B cell (primary cell): ENCODE results near the gene TERC. TPM values are rescaled to one million over a fixed set of nuclear protein-coding genes. Genes with fewer than 3 reads are reported as not detected.

Source experiments
- ATAC-seq: fragments of 200-7000 bp; cut with Tn5 transposase; one replicate; pipeline ENCODE4 v1.10.0; 2021; ENCODE audit warnings: low read depth, mild to moderate bottlenecking, moderate number of reproducible peaks, moderate library complexity
- CTCF ChIA-PET: fragments of 350-600 bp; sonication (Branson Sonifier 250); formaldehyde crosslinking; loops from one replicate; lab custom pipeline; 2021; ENCODE audit warnings: antibody characterized with exemption, inconsistent platforms; lab: Charles Lee
- POLR2A ChIA-PET: fragments of 350-600 bp; sonication (Branson Sonifier 250); formaldehyde crosslinking; loops from one replicate; lab custom pipeline; 2021; ENCODE audit warnings: antibody characterized with exemption; lab: Charles Lee
- DNase-seq: peaks from one replicate; pipeline ENCODE4 v3.0.0; 2013
- H2AFZ ChIP-seq: 2 replicates; pipeline ENCODE4 v1.6.1; 2012; ENCODE audit warnings: mild to moderate bottlenecking, low read depth, low read length; ENCODE audit not compliant: insufficient read depth, poor library complexity, severe bottlenecking
- H3K27ac ChIP-seq, 2 donors: 1 replicate in 1 of 2; 2 replicates in 1 of 2; pipeline ENCODE4 v1.5.1; 2012 to 2013; ENCODE audit warnings: low read length in 2 of 2, mild to moderate bottlenecking in 2 of 2, moderate library complexity in 1 of 2
- H3K27me3 ChIP-seq, 4 experiments: fragments of 200-600 bp in 1 of 4; sonication (generic) in 1 of 4; replicated peaks in 1 of 4; 1 replicate in 2 of 4; 2 replicates in 2 of 4; pipeline versions ENCODE4 v1.6.1 to v1.7.0; 2013 to 2016; ENCODE audit warnings: low read length in 3 of 4, mild to moderate bottlenecking in 2 of 4, mixed read lengths in 1 of 4, moderate library complexity in 1 of 4; ENCODE audit not compliant: insufficient read depth in 4 of 4, control insufficient read depth in 3 of 4; ENCODE audit errors: control extremely low read depth in 1 of 4
- H3K36me3 ChIP-seq, 2 experiments: replicated peaks in 1 of 2; 1 replicate in 1 of 2; 2 replicates in 1 of 2; pipeline versions ENCODE4 v1.6.1 to v1.7.1; 2013; ENCODE audit warnings: low read length in 1 of 2; ENCODE audit not compliant: insufficient read depth in 2 of 2, control insufficient read depth in 1 of 2; ENCODE audit errors: control extremely low read depth in 1 of 2, extremely low read depth in 1 of 2
- H3K4me1 ChIP-seq, 2 donors: fragments of 200-600 bp in 1 of 2; sonication (generic) in 1 of 2; 1 replicate in 1 of 2; 2 replicates in 1 of 2; pipeline versions ENCODE4 v1.5.1 to v1.6.1; 2013 to 2017; ENCODE audit warnings: low read length in 2 of 2; ENCODE audit not compliant: control insufficient read depth in 2 of 2, insufficient read depth in 2 of 2
- H3K4me2 ChIP-seq: replicated peaks from 2 replicates; pipeline ENCODE3; 2012; ENCODE audit warnings: mild to moderate bottlenecking, low read depth, low read length; ENCODE audit not compliant: poor library complexity, severe bottlenecking
- H3K4me3 ChIP-seq, 5 experiments: fragments of 200-600 bp in 1 of 5; sonication (generic) in 1 of 5; 1 replicate in 3 of 5; 2 replicates in 2 of 5; pipeline versions ENCODE4 v1.5.1 to v1.7.0; 2011 to 2016; ENCODE audit warnings: low read length in 4 of 5, mild to moderate bottlenecking in 4 of 5, low read depth in 2 of 5, control low read depth in 1 of 5, moderate library complexity in 1 of 5; ENCODE audit not compliant: insufficient read depth in 1 of 5; ENCODE audit errors: control extremely low read depth in 1 of 5, extremely low read depth in 1 of 5
- H3K79me2 ChIP-seq: fragments of 200-600 bp; sonication (generic); one replicate; pipeline ENCODE4 v1.6.0; 2016; ENCODE audit warnings: low read length; ENCODE audit not compliant: control insufficient read depth, insufficient read depth
- H3K9ac ChIP-seq: fragments of 200-600 bp; sonication (generic); 2 replicates; pipeline ENCODE4 v1.6.1; 2017; ENCODE audit warnings: mild to moderate bottlenecking, low read length, moderate library complexity
- H3K9me3 ChIP-seq, 3 donors: one replicate each; pipeline versions ENCODE4 v1.6.1 to v1.7.1; 2013; ENCODE audit warnings: low read length in 2 of 3; ENCODE audit not compliant: control insufficient read depth in 2 of 3, insufficient read depth in 1 of 3; ENCODE audit errors: control extremely low read depth in 1 of 3
- H4K20me1 ChIP-seq: 2 replicates; pipeline ENCODE4 v1.6.0; 2012; ENCODE audit warnings: mild to moderate bottlenecking, low read length; ENCODE audit not compliant: insufficient read depth, control insufficient read depth, poor library complexity, severe bottlenecking
- H3K27ac Mint-ChIP-seq: one replicate; pipeline ENCODE4 v1.8.0; 2021; ENCODE audit warnings: mixed read lengths
- H3K27me3 Mint-ChIP-seq: one replicate; pipeline ENCODE4 v1.8.0; 2021; ENCODE audit warnings: mixed read lengths
- H3K4me1 Mint-ChIP-seq: one replicate; pipeline ENCODE4 v1.8.0; 2021; ENCODE audit warnings: mixed read lengths
- H3K4me3 Mint-ChIP-seq: one replicate; pipeline ENCODE4 v1.8.0; 2021; ENCODE audit warnings: mixed read lengths
- H3K9me3 Mint-ChIP-seq: one replicate; pipeline ENCODE4 v1.8.0; 2022; ENCODE audit warnings: mixed read lengths; ENCODE audit not compliant: insufficient read depth
- EZH2 ChIP-seq: IDR thresholded peaks from 2 replicates; pipeline ENCODE4 v1.6.1; 2012; ENCODE audit warnings: borderline replicate concordance, low read depth, mild to moderate bottlenecking, moderate library complexity, low read length; ENCODE audit not compliant: insufficient read depth, poor library complexity, severe bottlenecking
- WGBS: methylation state at CpG from one replicate; pipeline ENCODE4 v1.1.5; 2013; ENCODE audit warnings: missing lambda C conversion rate; ENCODE audit not compliant: insufficient coverage; 5-methylcytosine and 5-hydroxymethylcytosine counted together
- intact Hi-C: fragments of 100-400 bp; cut with micrococcal nuclease; formaldehyde crosslinking; loops from one replicate; pipeline ENCODE4 v1.10.0; 2022
- polyA plus RNA-seq: library from polyadenylated mRNA; depleted of rRNA; stranded (reverse); fragments of >200 nt; gene quantifications from 2 replicates; pipeline ENCODE4 v1.2.3, GENCODE V29; 2012
- total RNA-seq, 2 donors: library from RNA; stranded (reverse); fragments of 120-200 nt in 1 of 2; gene quantifications; 1 replicate in 1 of 2; 2 replicates in 1 of 2; pipeline versions ENCODE4 v1.2.3 to v1.2.4, GENCODE V29; 2013 to 2022
- TF ChIP-seq, protein P1 (sequence below): fragments of 200-600 bp; IDR thresholded peaks from one replicate; pipeline ENCODE4 v1.8.0; 2022; ENCODE audit warnings: antibody characterized with exemption, mild to moderate bottlenecking

TERC gene
- total and polyA plus RNA-seq, 2 donors (not counting 1 experiment from before 2014, with no cell fraction given), result 1.3 to 10.6 TPM

- H3K4me1 Mint-ChIP-seq, result peaks cover 14% of the 10 kb centered on the region
- no peak overlapping the region for H3K4me3 ChIP-seq
- H3K9me3 Mint-ChIP-seq, result no peaks in the 10 kb centered on the region
- no peak overlapping the region for H3K4me2 ChIP-seq
- H3K27ac Mint-ChIP-seq, result no peak overlapping the region
- H3K9me3 ChIP-seq, result peaks cover 0 to 4% (median 0%) of the 10 kb centered on the region in 3 donors
- H2AFZ ChIP-seq, result no peak overlapping the region
- ChIA-PET POLR2A (no interaction called here), CTCF (no interaction called here)
- DNase-seq (no peak), ATAC-seq (no peak)
- no peak overlapping the region for H3K27ac ChIP-seq
- H3K9ac ChIP-seq, result no peak overlapping the region
- H3K4me3 Mint-ChIP-seq, result no peak overlapping the region
- peaks cover 12 to 13% of the 10 kb centered on the region in 2 donors for H3K4me1 ChIP-seq
- no peaks in the 10 kb centered on the region for H3K79me2 ChIP-seq
- H3K36me3 ChIP-seq, result no peaks in the 10 kb centered on the region
- no peak for TF ChIP-seq EZH2
- TF ChIP-seq, protein P1, sequence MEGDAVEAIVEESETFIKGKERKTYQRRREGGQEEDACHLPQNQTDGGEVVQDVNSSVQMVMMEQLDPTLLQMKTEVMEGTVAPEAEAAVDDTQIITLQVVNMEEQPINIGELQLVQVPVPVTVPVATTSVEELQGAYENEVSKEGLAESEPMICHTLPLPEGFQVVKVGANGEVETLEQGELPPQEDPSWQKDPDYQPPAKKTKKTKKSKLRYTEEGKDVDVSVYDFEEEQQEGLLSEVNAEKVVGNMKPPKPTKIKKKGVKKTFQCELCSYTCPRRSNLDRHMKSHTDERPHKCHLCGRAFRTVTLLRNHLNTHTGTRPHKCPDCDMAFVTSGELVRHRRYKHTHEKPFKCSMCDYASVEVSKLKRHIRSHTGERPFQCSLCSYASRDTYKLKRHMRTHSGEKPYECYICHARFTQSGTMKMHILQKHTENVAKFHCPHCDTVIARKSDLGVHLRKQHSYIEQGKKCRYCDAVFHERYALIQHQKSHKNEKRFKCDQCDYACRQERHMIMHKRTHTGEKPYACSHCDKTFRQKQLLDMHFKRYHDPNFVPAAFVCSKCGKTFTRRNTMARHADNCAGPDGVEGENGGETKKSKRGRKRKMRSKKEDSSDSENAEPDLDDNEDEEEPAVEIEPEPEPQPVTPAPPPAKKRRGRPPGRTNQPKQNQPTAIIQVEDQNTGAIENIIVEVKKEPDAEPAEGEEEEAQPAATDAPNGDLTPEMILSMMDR, result no peak
- WGBS, result no CpG with 5 or more reads among the region's 2 CpGs
- peaks cover 5% of the 10 kb centered on the region for H3K27me3 Mint-ChIP-seq
- intact Hi-C loops, result no loop called here
- no peaks in the 10 kb centered on the region for H4K20me1 ChIP-seq
- H3K27me3 ChIP-seq, result peaks cover 0 to 9% (median 4%) of the 10 kb centered on the region in 4 experiments
Observed at GRCh38 chr3:169759256-169759655, 5.6 kb downstream of the TERC start.

GRCh38 chr3:169758359-169758994 lies 6.4 kb downstream of the TERC start:
- no peaks in the 10 kb centered on the region for H3K9me3 Mint-ChIP-seq
- Histone ChIP-seq H3K4me1 (peaks cover 4 to 9% of the 10 kb centered on the region in 2 donors), H3K9me3 (peaks cover 0 to 4% (median 0%) of the 10 kb centered on the region in 3 donors), H2AFZ (no peak overlapping the region), H3K36me3 (no peaks in the 10 kb centered on the region), H3K27ac (no peak overlapping the region), H3K79me2 (no peaks in the 10 kb centered on the region), H3K4me2 (no peak overlapping the region), H4K20me1 (no peaks in the 10 kb centered on the region), H3K9ac (no peak overlapping the region), H3K27me3 (peaks cover 0 to 9% (median 4%) of the 10 kb centered on the region in 4 experiments), H3K4me3 (no peak overlapping the region)
- TF ChIP-seq, protein P1, result no peak
- no peak for TF ChIP-seq EZH2
- peaks cover 5% of the 10 kb centered on the region for H3K27me3 Mint-ChIP-seq
- ATAC-seq, result no peak
- intact Hi-C loops, result no loop called here
- no peak for DNase-seq
- no peak overlapping the region for H3K27ac Mint-ChIP-seq
- H3K4me3 Mint-ChIP-seq, result no peak overlapping the region
- no CpG with 5 or more reads among the region's 5 CpGs for WGBS
- peaks cover 8% of the 10 kb centered on the region for H3K4me1 Mint-ChIP-seq
- ChIA-PET CTCF (no interaction called here), POLR2A (no interaction called here)
